Naive thymus-derived CD4-positive, alpha-beta T cell (primary cell): ENCODE results near the gene DPP7. TPM values are rescaled to one million over a fixed set of nuclear protein-coding genes. Genes with fewer than 3 reads are reported as not detected.

Experiments
- ATAC-seq: fragments of 150-1000 bp; cut with Tn5 transposase; 2 replicates; pipeline ENCODE4 v1.10.0; 2021; ENCODE audit warnings: mild to moderate bottlenecking, moderate library complexity
- CTCF ChIA-PET: fragments of 350-600 bp; sonication (Branson Sonifier 250); formaldehyde crosslinking; loops from one replicate; lab custom pipeline; 2021; ENCODE audit warnings: antibody characterized with exemption; lab: Charles Lee
- POLR2A ChIA-PET: fragments of 350-600 bp; sonication (Branson Sonifier 250); formaldehyde crosslinking; loops from one replicate; lab custom pipeline; 2021; ENCODE audit warnings: antibody characterized with exemption, inconsistent platforms; lab: Charles Lee
- DNase-seq, 9 donors: peaks; one replicate each; pipeline versions ENCODE4 v3.0.0 to v3.0.0-alpha.2; 2020 to 2022; ENCODE audit warnings: mixed read lengths in 1 of 9
- H3K27ac ChIP-seq: one replicate; pipeline ENCODE4 v1.7.0; 2013; ENCODE audit warnings: mild to moderate bottlenecking, low read depth, low read length, moderate library complexity
- H3K27me3 ChIP-seq, 2 donors: one replicate each; pipeline ENCODE4 v1.7.0; 2013; ENCODE audit warnings: low read length in 2 of 2, mild to moderate bottlenecking in 2 of 2, moderate library complexity in 2 of 2; ENCODE audit not compliant: control insufficient read depth in 2 of 2, insufficient read depth in 2 of 2
- H3K36me3 ChIP-seq, 3 experiments: 1 replicate in 2 of 3; 2 replicates in 1 of 3; pipeline ENCODE4 v1.7.0; 2013; ENCODE audit warnings: low read length in 3 of 3, mild to moderate bottlenecking in 3 of 3, moderate library complexity in 1 of 3; ENCODE audit not compliant: insufficient read depth in 3 of 3, control insufficient read depth in 2 of 3
- H3K4me1 ChIP-seq, 2 donors: one replicate each; pipeline ENCODE4 v1.7.0; 2013; ENCODE audit warnings: low read length in 2 of 2, mild to moderate bottlenecking in 2 of 2, moderate library complexity in 1 of 2; ENCODE audit not compliant: control insufficient read depth in 2 of 2, insufficient read depth in 2 of 2
- H3K4me3 ChIP-seq: 2 replicates; pipeline ENCODE4 v1.7.0; 2013; ENCODE audit warnings: mild to moderate bottlenecking, low read length
- H3K9me3 ChIP-seq, 3 experiments: 1 replicate in 2 of 3; 2 replicates in 1 of 3; pipeline ENCODE4 v1.7.0; 2013; ENCODE audit warnings: low read length in 3 of 3; ENCODE audit not compliant: control insufficient read depth in 2 of 3
- H3K27ac Mint-ChIP-seq, 9 donors: one replicate each; pipeline ENCODE4 v1.8.0; 2020 to 2022; ENCODE audit warnings: mixed read lengths in 9 of 9, mild to moderate bottlenecking in 8 of 9, moderate library complexity in 5 of 9, inconsistent platforms in 2 of 9
- H3K27me3 Mint-ChIP-seq, 5 donors: one replicate each; pipeline ENCODE4 v1.8.0; 2021 to 2022; ENCODE audit warnings: mixed read lengths in 5 of 5, mild to moderate bottlenecking in 1 of 5
- H3K36me3 Mint-ChIP-seq, 5 donors: one replicate each; pipeline ENCODE4 v1.8.0; 2020 to 2022; ENCODE audit warnings: mixed read lengths in 5 of 5, mild to moderate bottlenecking in 3 of 5, inconsistent platforms in 1 of 5
- H3K4me1 Mint-ChIP-seq, 7 donors: one replicate each; pipeline ENCODE4 v1.8.0; 2020 to 2022; ENCODE audit warnings: mixed read lengths in 7 of 7, mild to moderate bottlenecking in 3 of 7, inconsistent platforms in 1 of 7
- H3K4me3 Mint-ChIP-seq, 10 donors: one replicate each; pipeline ENCODE4 v1.8.0; 2020 to 2022; ENCODE audit warnings: mild to moderate bottlenecking in 10 of 10, mixed read lengths in 10 of 10, moderate library complexity in 6 of 10, inconsistent platforms in 2 of 10
- H3K9me3 Mint-ChIP-seq, 11 donors: one replicate each; pipeline ENCODE4 v1.8.0; 2020 to 2022; ENCODE audit warnings: mixed read lengths in 11 of 11, mild to moderate bottlenecking in 4 of 11, inconsistent platforms in 1 of 11, moderate library complexity in 1 of 11
- intact Hi-C, 2 donors: fragments of 100-400 bp; cut with micrococcal nuclease; formaldehyde crosslinking; loops; one replicate each; pipeline ENCODE4 v1.15.1; 2023
- polyA plus RNA-seq, 2 donors: library from polyadenylated mRNA; unstranded; fragments of 300-500 nt; fragmentation: Illumina TruSeq; gene quantifications; one replicate each; pipeline ENCODE4 v1.2.3, GENCODE V29; 2021
- total RNA-seq, 6 experiments: library from RNA in 5 of 6; stranded (reverse) in 5 of 6; gene quantifications; 1 replicate in 5 of 6; 2 replicates in 1 of 6; pipeline ENCODE4 v1.2.3 and lab custom pipeline; 2021 to 2026

DPP7 gene
- total and polyA plus RNA-seq, 7 experiments from 2014 or later = 86.9 to 328 (median 270) TPM

DNA sequence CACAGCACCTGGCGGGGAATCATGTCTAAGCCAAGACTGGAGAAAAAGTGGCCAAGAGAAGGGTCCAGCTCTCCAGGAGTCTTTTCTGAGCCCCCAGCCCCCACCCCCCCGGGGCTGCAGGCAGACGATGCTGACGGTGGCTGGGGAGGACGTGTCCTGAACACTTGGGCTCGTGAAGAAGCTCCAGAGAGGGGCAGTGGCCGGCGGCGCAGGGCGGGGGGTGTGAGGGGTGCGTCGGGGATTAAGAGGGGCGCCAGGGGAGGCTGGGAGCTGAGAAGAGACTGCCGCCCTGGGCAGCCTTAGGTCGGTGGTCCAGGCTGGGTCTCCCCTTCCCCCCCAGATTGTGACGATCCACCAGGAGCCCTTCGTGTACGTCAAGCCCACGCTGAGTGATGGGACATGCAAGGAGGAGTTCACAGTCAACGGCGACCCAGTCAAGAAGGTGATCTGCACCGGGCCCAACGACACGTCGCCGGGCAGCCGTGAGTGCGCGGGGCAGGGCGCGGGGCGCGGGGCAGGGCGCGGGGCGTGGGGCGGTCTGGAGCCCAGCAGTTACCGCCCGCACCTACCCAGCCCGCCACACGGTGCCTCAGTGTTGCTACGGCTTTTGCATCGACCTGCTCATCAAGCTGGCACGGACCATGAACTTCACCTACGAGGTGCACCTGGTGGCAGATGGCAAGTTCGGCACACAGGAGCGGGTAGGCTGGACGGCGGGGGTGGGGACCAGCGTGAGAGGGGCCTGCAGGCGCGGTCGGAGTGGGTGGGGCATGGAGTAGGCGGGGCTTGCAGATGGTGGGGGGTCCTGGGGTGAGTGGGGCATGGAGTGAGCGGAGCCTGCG, 46.4 kb upstream of the DPP7 start:
- H3K27me3 ChIP-seq = peaks cover 4 to 32% of the 10 kb centered on the region in 2 donors
- H3K4me1 ChIP-seq = peaks cover 0 to 16% of the 10 kb centered on the region in 2 donors

DNA sequence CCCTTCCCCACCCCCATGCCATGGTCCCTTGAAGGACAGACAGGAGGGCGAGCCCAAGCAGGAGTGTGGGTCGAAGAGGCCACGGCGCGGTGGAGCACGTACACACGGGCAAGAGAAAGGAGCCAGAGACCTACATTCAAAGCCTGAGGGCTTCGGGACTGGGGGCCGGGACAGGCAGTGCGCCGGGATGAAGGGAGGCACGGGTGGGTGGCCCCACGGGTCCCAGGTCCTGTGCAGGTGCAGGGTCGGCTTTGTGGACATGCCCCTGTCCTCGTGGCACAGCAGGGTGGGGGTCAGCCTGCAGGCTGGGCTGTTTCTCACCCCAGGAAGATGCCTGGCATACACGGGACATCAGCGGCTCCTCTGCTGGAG, 45.5 kb upstream of the DPP7 start:
- no peaks in the 10 kb centered on the region for H3K36me3 Mint-ChIP-seq
- H3K36me3 ChIP-seq = no peaks in the 10 kb centered on the region
- ATAC-seq (no peak), DNase-seq (no peak)
- ChIA-PET CTCF (no interaction called here), POLR2A (no interaction called here)
- H3K27me3 Mint-ChIP-seq = peaks cover 35 to 51% (median 41%) of the 10 kb centered on the region in 5 donors
- H3K4me3 ChIP-seq = no peak overlapping the region
- peaks cover 5 to 19% (median 13%) of the 10 kb centered on the region in 7 donors for H3K4me1 Mint-ChIP-seq
- no peaks in the 10 kb centered on the region for H3K9me3 ChIP-seq
- H3K27ac Mint-ChIP-seq = peak overlapping the region in 1 of 9 donors; percentile 10
- intact Hi-C loops = no loop called here
- no peak overlapping the region for H3K4me3 Mint-ChIP-seq
- no peak overlapping the region for H3K27ac ChIP-seq
- peaks cover 0 to 16% of the 10 kb centered on the region in 2 donors for H3K4me1 ChIP-seq
- H3K9me3 Mint-ChIP-seq = peaks cover 0 to 3% (median 0%) of the 10 kb centered on the region in 11 donors
- peaks cover 4 to 28% of the 10 kb centered on the region in 2 donors for H3K27me3 ChIP-seq

More for the DNA sequence above, 46.4 kb upstream of the DPP7 start:
- no peaks in the 10 kb centered on the region for H3K36me3 Mint-ChIP-seq
- H3K27me3 Mint-ChIP-seq = peaks cover 30 to 55% (median 35%) of the 10 kb centered on the region in 5 donors
- ChIA-PET CTCF (no interaction called here), POLR2A (no interaction called here)
- intact Hi-C loops = no loop called here
- no peaks in the 10 kb centered on the region for H3K9me3 ChIP-seq
- no peak overlapping the region for H3K27ac Mint-ChIP-seq
- peaks cover 0 to 3% (median 0%) of the 10 kb centered on the region in 11 donors for H3K9me3 Mint-ChIP-seq
- H3K4me1 Mint-ChIP-seq = peaks cover 5 to 19% (median 13%) of the 10 kb centered on the region in 7 donors
- H3K4me3 Mint-ChIP-seq = no peak overlapping the region
- no peak for DNase-seq
- H3K4me3 ChIP-seq = no peak overlapping the region
- no peaks in the 10 kb centered on the region for H3K36me3 ChIP-seq
- no peak for ATAC-seq
- H3K27ac ChIP-seq = no peak overlapping the region

DNA sequence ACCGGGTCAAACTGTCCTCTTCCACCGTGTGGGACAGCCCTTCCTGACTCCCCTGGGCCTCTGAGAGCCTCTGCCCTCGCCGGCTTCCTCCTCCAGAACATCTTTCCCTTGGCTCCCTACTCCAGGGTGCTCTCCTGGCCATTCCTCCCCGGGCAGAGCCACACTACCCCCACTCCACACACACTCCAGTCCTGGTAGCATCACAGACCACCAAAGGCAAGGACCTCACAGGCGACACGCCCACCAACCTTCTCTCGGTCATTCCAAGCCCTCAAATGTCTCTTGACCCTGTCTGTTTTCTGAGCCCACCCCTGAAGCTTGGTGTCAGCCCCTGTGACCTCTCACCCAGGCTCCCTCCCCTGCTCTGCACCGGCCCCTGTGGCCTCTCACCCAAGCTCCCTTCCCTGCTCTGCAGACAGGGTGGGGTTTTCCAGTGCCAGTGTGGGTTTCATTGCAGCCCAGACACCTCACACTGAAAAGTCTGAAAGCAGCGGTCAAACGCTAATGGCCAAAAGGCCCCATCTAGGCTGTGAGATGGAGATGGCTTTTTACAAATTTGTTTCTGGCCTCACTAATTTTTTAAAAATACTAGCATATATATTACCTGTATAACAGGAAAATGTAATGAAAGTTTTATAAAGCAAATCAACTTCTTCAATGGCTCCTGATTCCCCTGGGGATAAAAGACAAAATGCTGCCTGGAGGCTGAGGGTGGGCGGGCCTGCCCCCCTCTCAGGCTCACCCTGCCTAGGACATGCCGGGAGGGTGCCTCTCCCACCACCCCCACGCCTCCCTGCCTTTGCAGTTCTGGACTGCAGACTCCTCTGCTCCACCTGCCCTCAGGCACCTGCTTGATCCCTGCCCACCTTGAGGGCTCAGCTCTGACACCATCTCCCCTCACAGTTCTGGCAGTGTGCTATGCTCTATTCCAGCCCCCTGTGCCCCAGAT, 44.8 kb upstream of the DPP7 start:
- ATAC-seq = no peak
- Mint-ChIP-seq H3K27me3 (peaks cover 36 to 51% (median 42%) of the 10 kb centered on the region in 5 donors), H3K4me1 (peaks cover 5 to 19% (median 15%) of the 10 kb centered on the region in 7 donors), H3K4me3 (no peak overlapping the region), H3K27ac (peak overlapping the region in 1 of 9 donors; percentile 10), H3K36me3 (no peaks in the 10 kb centered on the region), H3K9me3 (peaks cover 0 to 3% (median 0%) of the 10 kb centered on the region in 11 donors)
- ChIA-PET POLR2A (no interaction called here), CTCF (no interaction called here)
- Histone ChIP-seq H3K4me3 (no peak overlapping the region), H3K4me1 (peaks cover 0 to 16% of the 10 kb centered on the region in 2 donors), H3K36me3 (no peaks in the 10 kb centered on the region), H3K9me3 (no peaks in the 10 kb centered on the region), H3K27ac (no peak overlapping the region), H3K27me3 (peaks cover 4 to 28% of the 10 kb centered on the region in 2 donors)
- DNase-seq = no peak
- intact Hi-C loops = no loop called here

DNA sequence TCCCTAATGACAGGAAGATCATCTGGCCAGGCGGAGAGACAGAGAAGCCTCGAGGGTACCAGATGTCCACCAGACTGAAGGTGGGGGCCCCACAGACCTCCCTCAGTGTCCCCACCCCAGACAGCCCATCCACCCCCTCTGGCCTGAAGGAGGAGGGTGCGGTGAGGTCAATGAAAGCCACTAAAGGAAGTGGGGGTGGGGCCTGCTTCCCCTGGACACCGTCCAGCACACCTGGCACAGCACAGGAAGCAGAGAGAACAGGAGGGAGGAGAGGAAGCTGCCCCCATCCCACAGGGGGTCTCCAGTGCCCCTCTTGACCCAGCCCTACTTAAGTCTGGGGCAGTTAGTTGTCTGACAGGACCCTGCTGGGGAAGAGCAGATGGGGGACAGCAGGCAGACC, 44.1 kb upstream of the DPP7 start:
- peaks cover 0 to 16% of the 10 kb centered on the region in 2 donors for H3K4me1 ChIP-seq
- Mint-ChIP-seq H3K36me3 (no peaks in the 10 kb centered on the region), H3K9me3 (peaks cover 0 to 3% (median 0%) of the 10 kb centered on the region in 11 donors), H3K4me1 (peaks cover 5 to 19% (median 15%) of the 10 kb centered on the region in 7 donors), H3K27me3 (peaks cover 32 to 49% (median 41%) of the 10 kb centered on the region in 5 donors), H3K4me3 (no peak overlapping the region), H3K27ac (no peak overlapping the region)
- ATAC-seq (no peak), DNase-seq (no peak)
- no peak overlapping the region for H3K4me3 ChIP-seq
- H3K36me3 ChIP-seq = no peaks in the 10 kb centered on the region
- CTCF ChIA-PET = no interaction called here
- H3K27ac ChIP-seq = no peak overlapping the region
- H3K27me3 ChIP-seq = peaks cover 4 to 24% of the 10 kb centered on the region in 2 donors
- H3K9me3 ChIP-seq = no peaks in the 10 kb centered on the region
- POLR2A ChIA-PET = no interaction called here
- intact Hi-C loops = no loop called here

DNA sequence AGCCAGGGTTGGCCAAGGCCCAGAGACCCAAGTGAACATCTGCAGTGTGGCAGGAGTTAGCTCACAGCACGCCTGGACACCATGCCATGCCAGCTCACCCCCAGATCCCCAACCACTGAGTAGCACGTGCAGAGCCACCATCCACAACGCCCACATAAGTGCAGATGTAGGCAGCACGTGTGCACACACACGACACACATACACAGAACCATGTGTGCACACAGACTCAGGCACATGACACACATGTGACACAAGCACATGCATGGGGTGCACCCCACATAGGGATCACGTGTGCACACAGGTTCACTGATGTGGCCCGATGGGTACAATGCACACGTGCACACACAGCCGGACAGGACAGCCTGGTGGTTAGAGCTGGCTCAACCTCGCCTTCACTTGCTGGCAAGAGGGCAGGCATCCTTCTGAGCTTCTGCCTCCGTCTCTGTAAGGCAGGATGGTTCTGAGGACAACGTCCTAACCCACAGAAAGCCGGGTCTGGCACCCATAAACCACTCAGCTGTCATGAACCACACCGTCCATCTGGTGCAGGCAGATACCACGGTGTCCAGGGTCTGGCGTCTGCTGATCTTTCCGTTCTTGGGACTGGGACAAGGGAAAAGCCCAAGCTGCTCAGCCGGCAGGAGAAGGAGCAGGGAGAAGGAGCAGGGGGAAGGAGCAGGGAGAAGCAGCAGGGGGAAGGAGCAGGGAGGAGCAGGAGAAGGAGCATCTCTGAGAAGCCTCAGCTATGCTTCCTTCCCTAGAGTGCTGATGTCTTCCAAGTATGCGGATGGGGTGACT, 43.3 kb upstream of the DPP7 start:
- Histone ChIP-seq H3K4me1 (peaks cover 0 to 16% of the 10 kb centered on the region in 2 donors), H3K27ac (no peak overlapping the region), H3K27me3 (peaks cover 4 to 24% of the 10 kb centered on the region in 2 donors), H3K4me3 (no peak overlapping the region), H3K36me3 (no peaks in the 10 kb centered on the region), H3K9me3 (no peaks in the 10 kb centered on the region)
- H3K4me1 Mint-ChIP-seq = peaks cover 5 to 19% (median 13%) of the 10 kb centered on the region in 7 donors
- H3K27ac Mint-ChIP-seq = no peak overlapping the region
- H3K36me3 Mint-ChIP-seq = no peaks in the 10 kb centered on the region
- ATAC-seq (no peak), DNase-seq (no peak)
- ChIA-PET POLR2A (interaction anchor here (1.0 kb wide), 1 partner anchor 29 kb away, joined by 3 read pairs; no protein-coding TSS in a partner anchor), CTCF (no interaction called here)
- H3K9me3 Mint-ChIP-seq = peaks cover 0 to 3% (median 0%) of the 10 kb centered on the region in 11 donors
- intact Hi-C loops = loop anchor here in 1 of 2 donors (1.0 kb wide), 1 partner anchor 65 kb away; no protein-coding TSS in a partner anchor
- peak overlapping the region in 5 of 10 donors; percentile 27 to 55 (median 48) for H3K4me3 Mint-ChIP-seq
- H3K27me3 Mint-ChIP-seq = peaks cover 32 to 45% (median 41%) of the 10 kb centered on the region in 5 donors
